HG02623 (cell line): ENCODE data around the gene KIRREL3.

ENCODE experiments used
- ATAC-seq: cut with Tn5 transposase; IDR thresholded peaks from one replicate; pipeline ENCODE4 v1.9.1; 2021; ENCODE audit warnings: moderate library complexity; ENCODE audit not compliant: unreplicated experiment

Gene KIRREL3

GRCh38 chr11:126878913-126879482 is 121.6 kb downstream of the KIRREL3 start:
- no peak for ATAC-seq

GRCh38 chr11:126874831-126875230 is 125.7 kb downstream of the KIRREL3 start:
- ATAC-seq, result no peak

- no peak for ATAC-seq
Measured at GRCh38 chr11:126874276-126874675, 126.3 kb downstream of the KIRREL3 start.

GRCh38 chr11:126871792-126872191 is 128.8 kb downstream of the KIRREL3 start:
- no peak for ATAC-seq

GRCh38 chr11:126870021-126870420 is 130.5 kb downstream of the KIRREL3 start:
- no peak for ATAC-seq

GRCh38 chr11:126868741-126869140 is 131.8 kb downstream of the KIRREL3 start:
- no peak for ATAC-seq

- ATAC-seq, result no peak
Measured at GRCh38 chr11:126864934-126865333, 135.6 kb downstream of the KIRREL3 start.

- ATAC-seq, result no peak
Measured at GRCh38 chr11:126863294-126863997, 137.1 kb downstream of the KIRREL3 start.

GRCh38 chr11:126862664-126863243 is 137.8 kb downstream of the KIRREL3 start:
- peak; percentile 47 for ATAC-seq

- no peak for ATAC-seq
Measured at GRCh38 chr11:126861796-126862459, 138.6 kb downstream of the KIRREL3 start.

- ATAC-seq, result no peak
Measured at GRCh38 chr11:126857860-126858808, 142.4 kb downstream of the KIRREL3 start.

GRCh38 chr11:126855536-126855935 is 145.0 kb downstream of the KIRREL3 start:
- no peak for ATAC-seq

- peak; percentile 53 for ATAC-seq
Measured at GRCh38 chr11:126853732-126854131, 146.8 kb downstream of the KIRREL3 start.

- no peak for ATAC-seq
Measured at GRCh38 chr11:126844789-126845188, 155.8 kb downstream of the KIRREL3 start.

GRCh38 chr11:126843096-126843495 is 157.5 kb downstream of the KIRREL3 start:
- ATAC-seq, result no peak

- no peak for ATAC-seq
Measured at GRCh38 chr11:126841999-126842398, 158.6 kb downstream of the KIRREL3 start.

- no peak for ATAC-seq
Measured at GRCh38 chr11:126840975-126841374, 159.6 kb downstream of the KIRREL3 start.

- ATAC-seq, result no peak
Measured at GRCh38 chr11:126840201-126840886, 160.2 kb downstream of the KIRREL3 start.

- no peak for ATAC-seq
Measured at GRCh38 chr11:126839496-126839895, 161.1 kb downstream of the KIRREL3 start.

GRCh38 chr11:126838779-126839178 is 161.8 kb downstream of the KIRREL3 start:
- no peak for ATAC-seq
